GM19099 (cell line): ENCODE results near the gene ITGA2.

Source experiments
- POLR2A ChIP-seq: IDR thresholded peaks from 3 replicates; pipeline ENCODE4 v1.6.1; 2011; ENCODE audit warnings: low read depth; ENCODE audit not compliant: insufficient read length; ENCODE audit errors: extremely low read depth

The ITGA2 gene

GRCh38 chr5:52981507-52981906 lies 7.6 kb upstream of the ITGA2 start:
- TF ChIP-seq POLR2A, result no peak

DNA sequence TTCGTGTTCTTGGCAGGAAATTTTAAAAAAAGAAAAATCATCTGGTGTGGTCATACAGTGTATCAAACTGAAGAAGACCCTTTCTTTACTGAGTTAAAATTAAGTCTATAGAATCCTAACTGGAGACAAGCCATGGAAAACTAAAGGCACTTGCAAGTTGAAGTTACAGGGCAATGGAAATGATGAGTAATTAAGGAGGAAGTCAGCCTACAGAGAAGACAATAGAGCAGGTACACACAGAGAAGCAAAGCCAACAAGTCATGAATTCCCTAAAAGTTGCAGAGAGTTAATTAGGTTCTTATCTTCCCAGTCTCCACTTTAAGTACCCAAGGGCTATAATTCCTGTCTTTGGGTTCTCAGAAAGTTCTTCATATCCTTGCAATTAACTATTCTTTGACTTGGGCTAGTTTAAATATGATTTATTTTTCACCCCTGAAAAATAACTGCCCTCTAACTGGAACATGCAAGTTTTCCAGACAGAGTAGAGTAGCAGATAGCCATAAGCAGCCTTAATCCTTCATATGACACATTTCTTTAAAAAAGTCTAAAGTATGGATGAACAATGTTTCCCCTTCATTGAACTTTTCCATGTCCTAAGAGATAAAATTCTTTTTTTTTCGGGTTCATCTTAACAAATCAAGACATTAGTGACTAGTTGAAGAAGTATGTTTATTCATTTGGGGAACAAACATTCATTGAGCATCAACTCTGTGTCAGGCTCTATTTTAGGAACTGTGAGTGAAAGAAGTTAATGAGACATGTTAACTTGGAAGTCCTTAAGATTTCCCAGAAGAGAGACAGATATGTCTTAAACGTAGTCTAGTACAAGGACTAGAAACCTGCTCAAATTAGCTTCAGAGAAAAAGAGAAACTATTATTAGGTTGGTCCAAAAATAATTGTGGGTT lies 5.2 kb upstream of the ITGA2 start:
- no peak for TF ChIP-seq POLR2A

DNA sequence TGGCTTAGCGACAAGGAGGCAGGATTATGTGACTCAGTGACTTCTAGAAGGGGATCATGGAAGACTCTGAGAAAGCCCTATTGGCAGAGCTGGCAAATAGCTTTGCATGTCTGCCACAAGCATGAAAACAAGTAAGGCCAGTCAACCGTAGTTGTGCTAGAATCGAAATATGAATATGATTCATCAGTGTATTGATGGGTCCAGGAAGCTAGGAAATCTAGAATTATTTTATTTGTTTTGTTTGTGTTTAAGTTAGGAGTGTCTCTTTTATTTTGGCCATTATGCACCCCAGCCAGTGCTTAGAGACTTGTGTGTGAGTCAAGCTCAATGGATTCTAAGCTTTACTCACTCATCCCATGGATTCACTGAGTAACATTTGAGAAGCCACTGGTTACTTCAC lies 3.8 kb upstream of the ITGA2 start:
- no peak for TF ChIP-seq POLR2A

DNA sequence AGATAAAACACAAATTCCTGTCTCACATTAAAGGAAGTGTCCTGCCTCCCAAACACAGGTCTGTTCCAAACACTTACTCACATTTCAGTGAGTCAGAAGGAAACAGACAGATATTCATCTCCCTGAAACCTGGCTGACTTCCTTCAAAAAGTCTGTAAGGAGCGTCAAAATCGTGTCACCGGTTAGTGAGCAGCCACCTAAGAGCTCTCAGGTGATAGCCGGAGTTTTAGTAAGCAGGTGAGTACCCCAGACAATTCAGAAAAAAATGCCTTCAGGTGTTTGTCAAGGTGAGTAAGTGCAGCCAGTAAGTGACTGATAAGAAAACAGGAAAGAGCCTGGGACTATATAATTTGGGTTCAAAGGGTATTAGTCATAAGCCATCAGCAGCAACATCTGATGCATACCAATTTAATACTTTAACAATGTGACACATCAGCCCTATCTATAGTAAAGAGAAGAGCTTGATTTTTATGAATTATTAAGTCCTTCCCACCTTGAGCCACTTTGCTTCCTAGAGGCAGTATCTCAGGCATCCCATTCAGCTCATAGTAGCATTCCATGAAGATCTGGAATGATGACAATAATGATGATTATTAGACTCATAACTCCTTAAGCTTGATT lies 1.3 kb upstream of the ITGA2 start:
- no peak for TF ChIP-seq POLR2A

DNA sequence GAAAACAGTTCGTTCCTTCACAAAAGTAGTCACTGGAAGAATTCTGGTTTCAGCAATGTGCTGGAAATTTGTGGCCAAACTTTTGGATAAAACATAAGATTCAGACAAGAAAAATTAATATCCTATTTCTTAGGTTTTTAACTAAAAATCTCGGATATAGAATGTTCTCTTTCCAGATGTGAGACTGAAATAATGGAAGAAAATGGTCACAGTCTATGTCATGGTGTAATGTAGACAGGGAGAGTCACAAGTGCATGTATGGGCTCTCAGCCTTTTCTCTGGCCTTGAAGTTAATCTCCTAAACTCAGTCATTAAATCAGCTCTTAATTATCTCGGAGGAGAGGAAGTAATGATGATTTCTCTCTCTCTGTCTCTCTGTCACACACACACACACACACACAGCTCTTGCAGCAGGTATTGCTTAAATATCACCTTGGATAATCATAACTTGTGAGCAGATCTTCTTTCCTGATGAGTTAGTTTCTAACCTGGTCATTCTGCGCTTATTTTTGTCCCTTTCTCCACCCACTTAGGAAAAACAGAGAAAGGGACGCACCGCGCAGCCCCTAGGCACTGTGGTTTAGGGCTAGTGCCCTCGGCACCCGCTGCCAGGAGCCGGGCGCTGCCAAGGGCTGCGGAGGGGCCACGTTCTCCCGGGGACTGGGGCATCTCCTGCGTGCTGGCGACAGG lies 672 bp upstream of the ITGA2 start:
- no peak for TF ChIP-seq POLR2A

DNA sequence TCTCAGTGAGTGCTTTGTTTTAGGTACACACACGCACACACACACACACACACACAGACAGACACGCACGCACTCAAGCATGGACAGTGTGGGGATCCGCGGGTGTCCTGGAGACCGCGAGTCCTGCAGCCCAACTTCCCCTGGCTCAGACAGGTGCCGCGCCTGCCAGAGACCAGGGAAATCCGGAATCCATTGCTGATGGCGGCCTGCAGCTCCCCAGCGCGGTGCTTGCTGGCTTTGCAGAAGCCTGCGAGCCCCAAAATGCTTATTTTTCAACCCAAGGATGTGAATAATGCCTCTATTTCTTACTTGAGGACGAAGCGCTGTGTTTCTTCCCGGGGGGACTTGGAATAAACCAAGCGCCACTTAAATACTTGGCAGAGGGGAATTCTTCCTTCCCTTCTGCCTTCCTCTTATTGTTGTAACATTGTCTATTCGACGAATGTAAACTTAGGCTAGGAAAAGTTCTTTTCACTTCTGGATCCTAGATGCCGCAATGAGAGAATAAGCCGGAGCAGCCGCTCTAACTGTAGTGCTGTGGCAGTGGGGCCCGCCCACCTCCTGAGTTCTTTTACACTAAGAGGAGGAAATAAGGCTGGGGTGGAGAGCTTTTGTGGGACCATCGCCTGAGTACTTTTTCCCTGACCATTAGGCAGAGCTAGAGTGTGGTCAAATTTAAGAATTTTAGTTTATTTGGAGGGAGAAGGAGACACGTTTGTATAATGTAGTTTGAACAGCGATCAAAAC lies 802 bp downstream of the ITGA2 start:
- no peak for TF ChIP-seq POLR2A

- TF ChIP-seq POLR2A, result no peak
Measured at GRCh38 chr5:52990528-52990925, 1.4 kb downstream of the ITGA2 start.

DNA sequence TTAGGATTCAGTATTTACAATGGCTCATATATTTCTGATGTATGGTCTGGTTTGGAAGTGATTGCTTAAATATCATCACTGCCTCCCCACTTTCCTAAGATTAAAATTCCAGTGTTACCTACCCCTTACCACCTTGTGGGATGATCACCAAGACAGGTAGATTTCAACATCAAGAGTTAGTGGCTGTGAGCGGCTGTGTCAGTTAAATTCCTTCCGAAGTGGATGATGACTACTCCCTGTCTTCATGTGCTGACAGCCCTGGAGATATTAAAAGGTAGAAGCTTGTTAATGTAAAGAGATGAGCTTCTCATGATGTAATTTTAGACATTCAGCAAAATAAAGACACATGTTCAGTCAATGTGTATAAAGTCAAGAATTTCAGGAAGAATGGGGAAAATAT lies 4.2 kb downstream of the ITGA2 start:
- TF ChIP-seq POLR2A, result no peak

GRCh38 chr5:52994266-52994665 lies 5.1 kb downstream of the ITGA2 start:
- no peak for TF ChIP-seq POLR2A

GRCh38 chr5:52995095-52995494 lies 5.9 kb downstream of the ITGA2 start:
- no peak for TF ChIP-seq POLR2A

- TF ChIP-seq POLR2A, result no peak
Measured at GRCh38 chr5:52995914-52996313, 6.8 kb downstream of the ITGA2 start.

DNA sequence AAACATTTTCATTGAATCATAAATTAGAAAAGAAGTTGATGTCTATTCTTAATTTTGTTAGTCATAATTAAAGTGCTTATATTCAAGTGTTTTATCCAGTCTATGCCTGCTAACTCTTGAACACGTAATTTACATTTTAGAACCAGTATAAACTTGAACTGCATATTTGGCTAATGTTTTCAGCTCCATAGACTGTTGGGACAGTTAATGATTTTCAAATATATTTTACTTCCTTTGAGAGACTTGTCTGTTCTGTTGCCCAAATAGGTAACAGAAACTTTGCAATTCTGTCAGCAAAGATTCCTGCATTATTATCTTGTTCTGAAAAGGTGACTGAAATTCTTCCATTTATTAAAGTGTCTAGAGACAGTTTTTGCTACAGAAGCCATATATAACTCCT lies 7.8 kb downstream of the ITGA2 start:
- TF ChIP-seq POLR2A, result no peak

- no peak for TF ChIP-seq POLR2A
Measured at GRCh38 chr5:52997424-52997823, 8.3 kb downstream of the ITGA2 start.

DNA sequence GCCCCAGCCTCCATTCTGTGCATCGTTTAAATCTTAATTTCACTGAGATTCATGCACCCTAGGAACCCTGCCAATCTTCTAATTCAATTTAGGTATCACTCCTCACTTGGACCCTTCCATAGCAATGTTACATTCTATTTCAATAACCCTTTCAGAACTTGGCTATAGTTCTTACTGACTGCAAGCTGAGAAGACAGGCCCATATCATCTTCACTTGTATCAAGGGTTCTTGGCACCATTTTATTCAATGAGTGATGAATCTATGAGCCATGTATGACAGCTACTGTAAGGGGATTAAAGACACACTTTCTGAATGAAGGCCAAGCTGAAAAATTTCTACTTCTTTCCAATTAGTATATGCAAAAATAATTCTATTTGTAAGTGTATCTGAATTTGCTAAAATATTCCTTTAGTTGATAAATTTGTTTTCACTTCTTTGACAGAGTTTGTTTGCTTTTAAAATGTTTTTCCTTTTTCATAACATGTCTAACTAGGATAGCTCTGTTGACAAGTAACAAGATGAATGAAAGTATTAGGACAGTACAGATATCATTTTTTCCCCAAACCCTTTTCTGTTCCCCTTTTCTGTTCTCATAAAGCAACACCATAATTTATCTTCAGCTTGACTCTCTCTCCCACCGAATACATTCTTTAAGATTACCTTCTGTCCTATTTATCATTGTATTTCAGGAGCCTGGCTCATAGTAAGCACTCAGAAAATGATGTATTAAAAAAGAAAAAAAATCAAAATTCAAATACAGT lies 9.6 kb downstream of the ITGA2 start:
- TF ChIP-seq POLR2A, result no peak
